Measurements from ENCODE around the gene TEX10.

Gene TEX10

DNA sequence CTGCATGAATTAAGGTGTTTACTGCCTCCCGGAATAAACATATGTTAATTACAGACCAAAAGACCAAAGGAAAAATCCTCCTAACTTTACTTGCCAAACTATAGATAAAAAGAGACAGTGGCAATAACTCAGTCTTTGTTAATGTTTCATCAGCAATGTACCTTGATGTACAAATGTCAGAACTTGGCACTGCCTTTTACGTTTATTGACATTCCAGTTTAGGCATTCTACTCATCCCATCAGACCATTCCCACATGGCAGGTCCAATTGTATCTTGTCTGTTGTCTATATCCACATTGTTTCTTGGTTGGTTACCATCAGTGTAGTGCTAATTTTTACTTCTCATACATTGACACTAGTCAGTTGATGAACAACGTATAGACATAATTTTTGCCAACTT, 85.5 kb downstream of the TEX10 start:
- CTCF ChIA-PET, result no interaction called here

More for the DNA sequence above, 85.5 kb downstream of the TEX10 start:
- POLR2A ChIA-PET, result no interaction called here
- H3K4me3 ChIP-seq (ENCODE audit: low read depth, low read length), result no peak overlapping the region
- DNase-seq (ENCODE audit: low read depth, low spot score), result no peak
- TF ChIP-seq, protein P1, sequence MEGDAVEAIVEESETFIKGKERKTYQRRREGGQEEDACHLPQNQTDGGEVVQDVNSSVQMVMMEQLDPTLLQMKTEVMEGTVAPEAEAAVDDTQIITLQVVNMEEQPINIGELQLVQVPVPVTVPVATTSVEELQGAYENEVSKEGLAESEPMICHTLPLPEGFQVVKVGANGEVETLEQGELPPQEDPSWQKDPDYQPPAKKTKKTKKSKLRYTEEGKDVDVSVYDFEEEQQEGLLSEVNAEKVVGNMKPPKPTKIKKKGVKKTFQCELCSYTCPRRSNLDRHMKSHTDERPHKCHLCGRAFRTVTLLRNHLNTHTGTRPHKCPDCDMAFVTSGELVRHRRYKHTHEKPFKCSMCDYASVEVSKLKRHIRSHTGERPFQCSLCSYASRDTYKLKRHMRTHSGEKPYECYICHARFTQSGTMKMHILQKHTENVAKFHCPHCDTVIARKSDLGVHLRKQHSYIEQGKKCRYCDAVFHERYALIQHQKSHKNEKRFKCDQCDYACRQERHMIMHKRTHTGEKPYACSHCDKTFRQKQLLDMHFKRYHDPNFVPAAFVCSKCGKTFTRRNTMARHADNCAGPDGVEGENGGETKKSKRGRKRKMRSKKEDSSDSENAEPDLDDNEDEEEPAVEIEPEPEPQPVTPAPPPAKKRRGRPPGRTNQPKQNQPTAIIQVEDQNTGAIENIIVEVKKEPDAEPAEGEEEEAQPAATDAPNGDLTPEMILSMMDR (IDR thresholded peaks at IDR 0.05; ENCODE audit: insufficient read depth, low read length, missing control alignments), result no peak
